WTC11 (cell line): Measurements from ENCODE around the gene CD4. TPM values are rescaled to one million over a fixed set of nuclear protein-coding genes. Genes with fewer than 3 reads are reported as not detected.
A peak's percentile ranks its signal among the peaks of the same experiment; 100 is the strongest.

Experiments used
- ATAC-seq: fragments of 200-7000 bp; cut with Tn5 transposase; 2 replicates; pipeline ENCODE4 v1.10.0; 2021; ENCODE audit warnings: mild to moderate bottlenecking, moderate library complexity
- CTCF ChIA-PET: fragments of 300-600 bp; sonication (Branson Sonifier 250); formaldehyde crosslinking; loops from one replicate; lab custom pipeline; 2021; ENCODE audit warnings: antibody characterized with exemption; lab: Charles Lee
- POLR2A ChIA-PET: fragments of 350-600 bp; sonication (Branson Sonifier 250); formaldehyde crosslinking; loops from one replicate; lab custom pipeline; 2021; ENCODE audit warnings: antibody characterized with exemption; lab: Charles Lee
- DNase-seq: peaks from one replicate; pipeline ENCODE4 v3.0.0; 2021; ENCODE audit warnings: low spot score
- H3K27ac Mint-ChIP-seq: 2 replicates; pipeline ENCODE4 v1.8.0; 2021; ENCODE audit warnings: mixed read lengths
- H3K27me3 Mint-ChIP-seq: 2 replicates; pipeline ENCODE4 v1.8.0; 2021; ENCODE audit warnings: low read depth, mild to moderate bottlenecking, moderate library complexity, mixed read lengths
- H3K36me3 Mint-ChIP-seq: 2 replicates; pipeline ENCODE4 v1.8.0; 2021; ENCODE audit warnings: mixed read lengths
- H3K4me1 Mint-ChIP-seq: 2 replicates; pipeline ENCODE4 v1.8.0; 2022; ENCODE audit warnings: mixed read lengths
- H3K4me3 Mint-ChIP-seq: 2 replicates; pipeline ENCODE4 v1.8.0; 2021; ENCODE audit warnings: mild to moderate bottlenecking, moderate library complexity, mixed read lengths
- H3K9me3 Mint-ChIP-seq: 2 replicates; pipeline ENCODE4 v1.8.0; 2021; ENCODE audit warnings: mixed read lengths
- AFF4 ChIP-seq: sonication (generic); formaldehyde crosslinking; IDR thresholded peaks from 2 replicates; pipeline ENCODE4 v1.8.1; 2023; ENCODE audit warnings: mild to moderate bottlenecking, missing genetic modification reagents, borderline replicate concordance
- ETV6 ChIP-seq: sonication (generic); formaldehyde crosslinking; IDR thresholded peaks from 2 replicates; pipeline ENCODE4 v1.8.1; 2022; ENCODE audit warnings: mild to moderate bottlenecking, missing genetic modification reagents
- JUN ChIP-seq: sonication (generic); formaldehyde crosslinking; IDR thresholded peaks from 2 replicates; pipeline ENCODE4 v1.8.0; 2023; ENCODE audit warnings: mild to moderate bottlenecking, missing genetic modification reagents
- MXD4 ChIP-seq: fragments of 250-450 bp; sonication (Bioruptor Pico); IDR thresholded peaks from 2 replicates; pipeline ENCODE4 v1.8.0; 2021; ENCODE audit warnings: mild to moderate bottlenecking, moderate library complexity, borderline replicate concordance
- NFATC4 ChIP-seq: fragments of 250-450 bp; sonication (Bioruptor Pico); IDR thresholded peaks from 2 replicates; pipeline ENCODE4 v1.9.0; 2021; ENCODE audit warnings: mild to moderate bottlenecking
- PRRX2 ChIP-seq: fragments of 250-450 bp; sonication (Bioruptor Pico); IDR thresholded peaks from 2 replicates; pipeline ENCODE4 v1.8.0; 2021; ENCODE audit warnings: mild to moderate bottlenecking
- RORB ChIP-seq: fragments of 250-450 bp; sonication (Bioruptor Pico); IDR thresholded peaks from 2 replicates; pipeline ENCODE4 v1.9.0; 2021; ENCODE audit warnings: mild to moderate bottlenecking
- ZBTB21 ChIP-seq: sonication (generic); formaldehyde crosslinking; IDR thresholded peaks from 2 replicates; pipeline ENCODE4 v1.8.1; 2023; ENCODE audit warnings: mild to moderate bottlenecking, missing genetic modification reagents, borderline replicate concordance
- ZNF219 ChIP-seq: sonication (generic); formaldehyde crosslinking; IDR thresholded peaks from 2 replicates; pipeline ENCODE4 v1.8.0; 2023; ENCODE audit warnings: missing genetic modification reagents, mild to moderate bottlenecking, borderline replicate concordance
- ZNF317 ChIP-seq: sonication (generic); formaldehyde crosslinking; IDR thresholded peaks from 2 replicates; pipeline ENCODE4 v1.8.1; 2023; ENCODE audit warnings: low read depth, mild to moderate bottlenecking, moderate library complexity, missing genetic modification reagents, borderline replicate concordance
- ZNF512 ChIP-seq: sonication (generic); formaldehyde crosslinking; IDR thresholded peaks from 2 replicates; pipeline ENCODE4 v1.8.1; 2022; ENCODE audit warnings: missing genetic modification reagents, borderline replicate concordance
- total RNA-seq: library from RNA; stranded (reverse); gene quantifications from 3 replicates; pipeline ENCODE4 v1.2.3, GENCODE V29; 2021
- TF ChIP-seq, protein P1 (sequence below): fragments of 250-450 bp; sonication (Bioruptor Pico); IDR thresholded peaks from 2 replicates; pipeline ENCODE4 v1.9.0; 2021; ENCODE audit warnings: mild to moderate bottlenecking, borderline replicate concordance
- TF ChIP-seq, protein P2 (sequence below): fragments of 250-450 bp; sonication (Bioruptor Pico); IDR thresholded peaks from 2 replicates; pipeline ENCODE4 v1.9.0; 2021; ENCODE audit warnings: mild to moderate bottlenecking
- TF ChIP-seq, protein P3 (sequence below): fragments of 200-600 bp; IDR thresholded peaks from 2 replicates; pipeline ENCODE4 v1.8.0; 2022; ENCODE audit warnings: antibody characterized with exemption
- TF ChIP-seq, protein P4 (sequence below): sonication (generic); formaldehyde crosslinking; IDR thresholded peaks from 2 replicates; pipeline ENCODE4 v1.8.0; 2023; ENCODE audit warnings: mild to moderate bottlenecking, missing genetic modification reagents

The CD4 gene
- total RNA-seq, 1 experiment from 2014 or later, result 2.5 TPM

DNA sequence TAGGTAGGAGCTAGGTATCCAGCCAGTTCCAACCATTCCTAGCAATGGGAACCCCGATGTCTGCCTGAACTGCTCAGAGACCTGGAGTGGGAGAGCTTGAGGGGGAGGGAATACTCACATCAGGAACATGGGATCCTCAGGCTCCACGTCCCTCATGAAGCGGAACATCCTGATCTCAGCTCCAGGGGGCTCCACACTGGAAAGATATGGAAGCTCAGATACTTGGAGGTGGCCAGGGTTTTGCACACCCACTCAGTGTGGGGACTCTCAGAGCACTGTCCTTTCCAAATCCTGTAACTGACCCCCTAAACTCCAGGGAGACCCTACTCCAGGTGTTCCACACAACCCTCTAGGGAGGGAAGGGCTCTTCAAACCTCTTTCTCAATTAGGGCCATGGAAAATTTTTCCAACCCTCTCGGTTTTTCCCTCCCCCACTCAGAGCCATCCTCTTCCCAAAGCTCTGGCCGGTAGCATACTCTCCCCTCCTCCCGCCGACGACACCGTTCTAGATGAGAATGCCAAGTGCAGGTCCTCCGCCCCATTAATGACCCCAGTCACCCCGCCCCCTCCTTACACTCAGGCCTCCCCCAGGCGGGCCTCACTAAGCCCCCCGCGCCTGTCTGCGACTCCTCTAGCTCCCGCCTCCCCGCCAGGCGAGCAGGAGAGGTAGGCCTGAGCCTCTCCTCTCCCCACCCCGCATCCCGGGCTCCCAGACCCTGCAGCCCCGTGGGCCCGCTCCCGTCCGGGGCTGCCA, 37.0 kb upstream of the CD4 start (continued):
- TF ChIP-seq, protein P1, sequence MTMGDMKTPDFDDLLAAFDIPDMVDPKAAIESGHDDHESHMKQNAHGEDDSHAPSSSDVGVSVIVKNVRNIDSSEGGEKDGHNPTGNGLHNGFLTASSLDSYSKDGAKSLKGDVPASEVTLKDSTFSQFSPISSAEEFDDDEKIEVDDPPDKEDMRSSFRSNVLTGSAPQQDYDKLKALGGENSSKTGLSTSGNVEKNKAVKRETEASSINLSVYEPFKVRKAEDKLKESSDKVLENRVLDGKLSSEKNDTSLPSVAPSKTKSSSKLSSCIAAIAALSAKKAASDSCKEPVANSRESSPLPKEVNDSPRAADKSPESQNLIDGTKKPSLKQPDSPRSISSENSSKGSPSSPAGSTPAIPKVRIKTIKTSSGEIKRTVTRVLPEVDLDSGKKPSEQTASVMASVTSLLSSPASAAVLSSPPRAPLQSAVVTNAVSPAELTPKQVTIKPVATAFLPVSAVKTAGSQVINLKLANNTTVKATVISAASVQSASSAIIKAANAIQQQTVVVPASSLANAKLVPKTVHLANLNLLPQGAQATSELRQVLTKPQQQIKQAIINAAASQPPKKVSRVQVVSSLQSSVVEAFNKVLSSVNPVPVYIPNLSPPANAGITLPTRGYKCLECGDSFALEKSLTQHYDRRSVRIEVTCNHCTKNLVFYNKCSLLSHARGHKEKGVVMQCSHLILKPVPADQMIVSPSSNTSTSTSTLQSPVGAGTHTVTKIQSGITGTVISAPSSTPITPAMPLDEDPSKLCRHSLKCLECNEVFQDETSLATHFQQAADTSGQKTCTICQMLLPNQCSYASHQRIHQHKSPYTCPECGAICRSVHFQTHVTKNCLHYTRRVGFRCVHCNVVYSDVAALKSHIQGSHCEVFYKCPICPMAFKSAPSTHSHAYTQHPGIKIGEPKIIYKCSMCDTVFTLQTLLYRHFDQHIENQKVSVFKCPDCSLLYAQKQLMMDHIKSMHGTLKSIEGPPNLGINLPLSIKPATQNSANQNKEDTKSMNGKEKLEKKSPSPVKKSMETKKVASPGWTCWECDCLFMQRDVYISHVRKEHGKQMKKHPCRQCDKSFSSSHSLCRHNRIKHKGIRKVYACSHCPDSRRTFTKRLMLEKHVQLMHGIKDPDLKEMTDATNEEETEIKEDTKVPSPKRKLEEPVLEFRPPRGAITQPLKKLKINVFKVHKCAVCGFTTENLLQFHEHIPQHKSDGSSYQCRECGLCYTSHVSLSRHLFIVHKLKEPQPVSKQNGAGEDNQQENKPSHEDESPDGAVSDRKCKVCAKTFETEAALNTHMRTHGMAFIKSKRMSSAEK, result no peak
- 0 out of 2 replicates have a peak, but pooled peaks have one; percentile 48 for TF ChIP-seq JUN (CRISPR knock-in tag)

GRCh38 chr12:6752921-6753771, 36.2 kb upstream of the CD4 start, which contains the start of gene MLF2:
TSS of gene MLF2 (minus strand) at chr12:6753141. CDS start at chr12:6752334, 807 bp downstream.
- Mint-ChIP-seq H3K27ac (peak within 1 kb of the TSS; percentile 99), H3K4me1 (peaks cover 25% of the 10 kb centered on the region), H3K9me3 (no peaks in the 10 kb centered on the region), H3K36me3 (peaks cover 36% of the 10 kb centered on the region), H3K27me3 (no peaks in the 10 kb centered on the region), H3K4me3 (peak within 1 kb of the TSS; percentile 92)
- POLR2A ChIA-PET, result interaction anchor here (0.5 to 5.1 kb wide), 24 partner anchors 10 to 191 kb away, joined by 3 to 84 read pairs (median 4); partner anchors contain the start of genes C12orf57, CDCA3, COPS7A and GPR162
- ATAC-seq (peak; percentile 95), DNase-seq (peak; percentile 99)
- CTCF ChIA-PET, result interaction anchor here (0.6 to 7.7 kb wide), 35 partner anchors 9 to 265 kb away, joined by 3 to 234 read pairs (median 6); partner anchors contain the start of genes CDCA3, COPS7A, GNB3 and GPR162
- TF ChIP-seq, protein P2, sequence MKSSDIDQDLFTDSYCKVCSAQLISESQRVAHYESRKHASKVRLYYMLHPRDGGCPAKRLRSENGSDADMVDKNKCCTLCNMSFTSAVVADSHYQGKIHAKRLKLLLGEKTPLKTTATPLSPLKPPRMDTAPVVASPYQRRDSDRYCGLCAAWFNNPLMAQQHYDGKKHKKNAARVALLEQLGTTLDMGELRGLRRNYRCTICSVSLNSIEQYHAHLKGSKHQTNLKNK, result no peak
- TF ChIP-seq, protein P3, sequence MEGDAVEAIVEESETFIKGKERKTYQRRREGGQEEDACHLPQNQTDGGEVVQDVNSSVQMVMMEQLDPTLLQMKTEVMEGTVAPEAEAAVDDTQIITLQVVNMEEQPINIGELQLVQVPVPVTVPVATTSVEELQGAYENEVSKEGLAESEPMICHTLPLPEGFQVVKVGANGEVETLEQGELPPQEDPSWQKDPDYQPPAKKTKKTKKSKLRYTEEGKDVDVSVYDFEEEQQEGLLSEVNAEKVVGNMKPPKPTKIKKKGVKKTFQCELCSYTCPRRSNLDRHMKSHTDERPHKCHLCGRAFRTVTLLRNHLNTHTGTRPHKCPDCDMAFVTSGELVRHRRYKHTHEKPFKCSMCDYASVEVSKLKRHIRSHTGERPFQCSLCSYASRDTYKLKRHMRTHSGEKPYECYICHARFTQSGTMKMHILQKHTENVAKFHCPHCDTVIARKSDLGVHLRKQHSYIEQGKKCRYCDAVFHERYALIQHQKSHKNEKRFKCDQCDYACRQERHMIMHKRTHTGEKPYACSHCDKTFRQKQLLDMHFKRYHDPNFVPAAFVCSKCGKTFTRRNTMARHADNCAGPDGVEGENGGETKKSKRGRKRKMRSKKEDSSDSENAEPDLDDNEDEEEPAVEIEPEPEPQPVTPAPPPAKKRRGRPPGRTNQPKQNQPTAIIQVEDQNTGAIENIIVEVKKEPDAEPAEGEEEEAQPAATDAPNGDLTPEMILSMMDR, result peak; percentile 89; the same call in 1 of the 2 replicates
- TF ChIP-seq ZNF317 (CRISPR knock-in tag) (0 out of 2 replicates have a peak, but pooled peaks have one; percentile 16), NFATC4 (CRISPR knock-in tag) (no peak), MXD4 (CRISPR knock-in tag) (no peak), ZNF219 (CRISPR knock-in tag) (no peak), ZNF512 (CRISPR knock-in tag) (no peak), PRRX2 (CRISPR knock-in tag) (no peak), AFF4 (0 out of 2 replicates have a peak, but pooled peaks have one; percentile 15), ZBTB21 (CRISPR knock-in tag) (peak; percentile 82; the same call in 1 of the 2 replicates), ETV6 (peak; percentile 81), RORB (CRISPR knock-in tag) (no peak)
- TF ChIP-seq, protein P4, sequence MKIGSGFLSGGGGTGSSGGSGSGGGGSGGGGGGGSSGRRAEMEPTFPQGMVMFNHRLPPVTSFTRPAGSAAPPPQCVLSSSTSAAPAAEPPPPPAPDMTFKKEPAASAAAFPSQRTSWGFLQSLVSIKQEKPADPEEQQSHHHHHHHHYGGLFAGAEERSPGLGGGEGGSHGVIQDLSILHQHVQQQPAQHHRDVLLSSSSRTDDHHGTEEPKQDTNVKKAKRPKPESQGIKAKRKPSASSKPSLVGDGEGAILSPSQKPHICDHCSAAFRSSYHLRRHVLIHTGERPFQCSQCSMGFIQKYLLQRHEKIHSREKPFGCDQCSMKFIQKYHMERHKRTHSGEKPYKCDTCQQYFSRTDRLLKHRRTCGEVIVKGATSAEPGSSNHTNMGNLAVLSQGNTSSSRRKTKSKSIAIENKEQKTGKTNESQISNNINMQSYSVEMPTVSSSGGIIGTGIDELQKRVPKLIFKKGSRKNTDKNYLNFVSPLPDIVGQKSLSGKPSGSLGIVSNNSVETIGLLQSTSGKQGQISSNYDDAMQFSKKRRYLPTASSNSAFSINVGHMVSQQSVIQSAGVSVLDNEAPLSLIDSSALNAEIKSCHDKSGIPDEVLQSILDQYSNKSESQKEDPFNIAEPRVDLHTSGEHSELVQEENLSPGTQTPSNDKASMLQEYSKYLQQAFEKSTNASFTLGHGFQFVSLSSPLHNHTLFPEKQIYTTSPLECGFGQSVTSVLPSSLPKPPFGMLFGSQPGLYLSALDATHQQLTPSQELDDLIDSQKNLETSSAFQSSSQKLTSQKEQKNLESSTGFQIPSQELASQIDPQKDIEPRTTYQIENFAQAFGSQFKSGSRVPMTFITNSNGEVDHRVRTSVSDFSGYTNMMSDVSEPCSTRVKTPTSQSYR (CRISPR knock-in tag), result no peak
